Measurements from ENCODE around the gene AXL.

Gene AXL

DNA sequence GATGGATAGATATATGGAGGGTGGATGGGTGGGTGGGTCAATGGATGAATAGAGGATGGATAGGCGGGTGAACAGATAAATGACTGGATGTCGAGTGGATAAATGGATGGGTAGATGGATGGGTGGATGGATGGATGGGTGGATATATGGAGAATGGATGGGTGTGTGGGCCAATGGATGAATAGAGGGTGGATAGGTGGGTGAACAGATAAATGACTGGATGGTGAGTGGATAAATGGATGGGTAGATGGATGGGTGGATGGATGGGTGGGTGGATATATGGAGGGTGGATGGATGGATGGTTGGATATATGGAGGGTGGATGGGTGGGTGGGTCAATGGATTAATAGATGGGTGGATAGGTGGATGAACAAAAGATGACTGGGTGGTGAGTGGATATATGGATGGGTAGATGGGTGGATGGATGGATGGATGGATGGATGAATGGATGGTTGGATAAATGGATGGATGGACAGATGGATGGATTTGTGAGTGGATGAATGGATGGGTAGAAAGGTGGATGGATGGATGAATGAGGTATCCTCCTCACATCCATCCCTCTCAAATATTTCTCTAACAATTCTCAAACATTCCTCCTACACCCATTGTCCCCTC is 21.0 kb downstream of the AXL start:
- no peak for TF ChIP-seq FOXP2 (optimal IDR thresholded peaks at IDR 0.05; ENCODE audit: borderline replicate concordance, extremely low read depth, extremely low read length, insufficient read depth)
- TF ChIP-seq, protein P1, sequence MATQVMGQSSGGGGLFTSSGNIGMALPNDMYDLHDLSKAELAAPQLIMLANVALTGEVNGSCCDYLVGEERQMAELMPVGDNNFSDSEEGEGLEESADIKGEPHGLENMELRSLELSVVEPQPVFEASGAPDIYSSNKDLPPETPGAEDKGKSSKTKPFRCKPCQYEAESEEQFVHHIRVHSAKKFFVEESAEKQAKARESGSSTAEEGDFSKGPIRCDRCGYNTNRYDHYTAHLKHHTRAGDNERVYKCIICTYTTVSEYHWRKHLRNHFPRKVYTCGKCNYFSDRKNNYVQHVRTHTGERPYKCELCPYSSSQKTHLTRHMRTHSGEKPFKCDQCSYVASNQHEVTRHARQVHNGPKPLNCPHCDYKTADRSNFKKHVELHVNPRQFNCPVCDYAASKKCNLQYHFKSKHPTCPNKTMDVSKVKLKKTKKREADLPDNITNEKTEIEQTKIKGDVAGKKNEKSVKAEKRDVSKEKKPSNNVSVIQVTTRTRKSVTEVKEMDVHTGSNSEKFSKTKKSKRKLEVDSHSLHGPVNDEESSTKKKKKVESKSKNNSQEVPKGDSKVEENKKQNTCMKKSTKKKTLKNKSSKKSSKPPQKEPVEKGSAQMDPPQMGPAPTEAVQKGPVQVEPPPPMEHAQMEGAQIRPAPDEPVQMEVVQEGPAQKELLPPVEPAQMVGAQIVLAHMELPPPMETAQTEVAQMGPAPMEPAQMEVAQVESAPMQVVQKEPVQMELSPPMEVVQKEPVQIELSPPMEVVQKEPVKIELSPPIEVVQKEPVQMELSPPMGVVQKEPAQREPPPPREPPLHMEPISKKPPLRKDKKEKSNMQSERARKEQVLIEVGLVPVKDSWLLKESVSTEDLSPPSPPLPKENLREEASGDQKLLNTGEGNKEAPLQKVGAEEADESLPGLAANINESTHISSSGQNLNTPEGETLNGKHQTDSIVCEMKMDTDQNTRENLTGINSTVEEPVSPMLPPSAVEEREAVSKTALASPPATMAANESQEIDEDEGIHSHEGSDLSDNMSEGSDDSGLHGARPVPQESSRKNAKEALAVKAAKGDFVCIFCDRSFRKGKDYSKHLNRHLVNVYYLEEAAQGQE (IDR thresholded peaks at IDR 0.05; ENCODE audit: insufficient read depth in 1 of 2, low read depth in 2 of 2, low read length in 2 of 2) = no peak
- TF ChIP-seq SIN3A (IDR thresholded peaks at IDR 0.05; ENCODE audit: borderline replicate concordance, insufficient read depth, low read length) = no peak
- TF ChIP-seq TAF1 (IDR thresholded peaks at IDR 0.05; ENCODE audit: borderline replicate concordance, insufficient read depth, low read length) = no peak
- TF ChIP-seq POLR2AphosphoS5 (IDR thresholded peaks at IDR 0.05; ENCODE audit: low read depth, low read length) = no peak

GRCh38 chr19:41241859-41242258 is 22.8 kb downstream of the AXL start:
- TF ChIP-seq FOXP2 (optimal IDR thresholded peaks at IDR 0.05; ENCODE audit: borderline replicate concordance, extremely low read depth, extremely low read length, insufficient read depth) (no peak), POLR2AphosphoS5 (IDR thresholded peaks at IDR 0.05; ENCODE audit: low read depth, low read length) (no peak), TAF1 (IDR thresholded peaks at IDR 0.05; ENCODE audit: borderline replicate concordance, insufficient read depth, low read length) (no peak), SIN3A (IDR thresholded peaks at IDR 0.05; ENCODE audit: borderline replicate concordance, insufficient read depth, low read length) (no peak)
- TF ChIP-seq, protein P1 (IDR thresholded peaks at IDR 0.05; ENCODE audit: insufficient read depth in 1 of 2, low read depth in 2 of 2, low read length in 2 of 2) = no peak

GRCh38 chr19:41244117-41244516 is 25.1 kb downstream of the AXL start:
- TF ChIP-seq FOXP2 (optimal IDR thresholded peaks at IDR 0.05; ENCODE audit: borderline replicate concordance, extremely low read depth, extremely low read length, insufficient read depth) (no peak), POLR2AphosphoS5 (IDR thresholded peaks at IDR 0.05; ENCODE audit: low read depth, low read length) (no peak), TAF1 (IDR thresholded peaks at IDR 0.05; ENCODE audit: borderline replicate concordance, insufficient read depth, low read length) (no peak), SIN3A (IDR thresholded peaks at IDR 0.05; ENCODE audit: borderline replicate concordance, insufficient read depth, low read length) (no peak)
- TF ChIP-seq, protein P1 (IDR thresholded peaks at IDR 0.05; ENCODE audit: insufficient read depth in 1 of 2, low read depth in 2 of 2, low read length in 2 of 2) = no peak

DNA sequence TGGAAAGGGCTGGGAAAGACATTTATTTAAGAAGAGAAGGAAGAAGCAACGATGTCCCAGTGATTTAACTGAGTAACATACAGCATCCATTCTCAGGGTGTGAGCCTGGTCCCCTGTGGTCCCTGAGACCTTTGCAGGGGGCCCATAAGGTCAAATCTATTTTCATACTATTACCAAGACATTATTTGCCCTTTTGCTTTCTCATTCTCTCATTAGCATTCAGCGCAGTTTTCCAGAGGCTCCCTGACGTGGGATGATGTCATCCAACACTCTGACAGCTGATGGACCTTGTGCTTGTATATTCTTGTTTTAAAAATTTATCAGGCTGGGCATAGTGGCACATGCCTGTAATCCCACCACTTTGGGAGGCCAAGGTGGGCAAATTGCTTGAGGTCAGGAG is 26.8 kb downstream of the AXL start:
- no peak for TF ChIP-seq SIN3A (IDR thresholded peaks at IDR 0.05; ENCODE audit: borderline replicate concordance, insufficient read depth, low read length)
- TF ChIP-seq FOXP2 (optimal IDR thresholded peaks at IDR 0.05; ENCODE audit: borderline replicate concordance, extremely low read depth, extremely low read length, insufficient read depth) = no peak
- no peak for TF ChIP-seq POLR2AphosphoS5 (IDR thresholded peaks at IDR 0.05; ENCODE audit: low read depth, low read length)
- TF ChIP-seq, protein P1 (IDR thresholded peaks at IDR 0.05; ENCODE audit: insufficient read depth in 1 of 2, low read depth in 2 of 2, low read length in 2 of 2) = no peak
- TF ChIP-seq TAF1 (IDR thresholded peaks at IDR 0.05; ENCODE audit: borderline replicate concordance, insufficient read depth, low read length) = no peak
